GM12878 (cell line): Measurements from ENCODE around the gene WNT11. TPM values are rescaled to one million over a fixed set of nuclear protein-coding genes. Genes with fewer than 3 reads are reported as not detected.

Source experiments
- ATAC-seq: fragments of 200-7000 bp; cut with Tn5 transposase; 3 replicates; pipeline ENCODE4 v1.9.1; 2020; ENCODE audit warnings: mild to moderate bottlenecking, moderate library complexity
- BruUV-seq: library from RNA; stranded (reverse); fragments of 400-500 nt; replicated peaks from 2 replicates; lab custom pipeline; 2021; lab: Mats Ljungman, UMichigan
- CTCF ChIA-PET: fragments of 300-600 bp; sonication (Branson Sonifier 250); formaldehyde crosslinking; extraction: SDS; loops from one replicate; lab custom pipeline; 2021; ENCODE audit warnings: inconsistent platforms; lab: Yijun Ruan, JAX
- POLR2A ChIA-PET: fragments of 350-600 bp; formaldehyde crosslinking; extraction: SDS; loops from one replicate; lab custom pipeline; 2021; ENCODE audit warnings: inconsistent platforms; lab: Charles Lee
- RAD21 ChIA-PET: fragments of 300-600 bp; sonication (Branson Sonifier 250); formaldehyde crosslinking; loops from one replicate; lab custom pipeline; 2023; ENCODE audit warnings: antibody characterized with exemption; ENCODE audit not compliant: unreplicated experiment; lab: Charles Lee
- SMC1A ChIA-PET: fragments of 300-600 bp; sonication (Branson Sonifier 250); formaldehyde crosslinking; loops from one replicate; lab custom pipeline; 2023; ENCODE audit not compliant: unreplicated experiment, uncharacterized antibody; lab: Charles Lee
- DNase-seq: peaks from one replicate; pipeline ENCODE4 v3.0.0-alpha.2; 2011; ENCODE audit warnings: low read depth, low spot score
- FAIRE-seq: peaks from 3 replicates; lab custom pipeline; 2011; peaks lifted over from hg19 to GRCh38; lab: Jason Lieb, UNC
- H2AFZ ChIP-seq: 2 replicates; pipeline ENCODE4 v1.6.0; 2011; ENCODE audit warnings: low read depth, low read length, control low read depth; ENCODE audit not compliant: control insufficient read depth
- H3K27ac ChIP-seq: 2 replicates; pipeline ENCODE4 v1.5.1; 2011; ENCODE audit warnings: control low read depth; ENCODE audit not compliant: control insufficient read depth, insufficient read depth
- H3K27me3 ChIP-seq, 2 experiments: replicated peaks in 1 of 2; 2 replicates each; pipeline versions ENCODE4 v1.6.0 to v1.6.1; 2011; ENCODE audit warnings: low read length in 1 of 2; ENCODE audit not compliant: control insufficient read depth in 2 of 2, insufficient read depth in 2 of 2
- H3K36me3 ChIP-seq, 2 experiments: 2 replicates each; pipeline ENCODE4 v1.5.1; 2011; ENCODE audit warnings: low read length in 1 of 2; ENCODE audit not compliant: control insufficient read depth in 2 of 2, insufficient read depth in 2 of 2
- H3K4me1 ChIP-seq: 2 replicates; pipeline ENCODE4 v1.6.1; 2011; ENCODE audit warnings: mild to moderate bottlenecking, low read length, moderate library complexity, mixed read lengths; ENCODE audit not compliant: control insufficient read depth, insufficient read depth
- H3K4me2 ChIP-seq: 2 replicates; pipeline ENCODE4 v1.6.0; 2011; ENCODE audit warnings: control low read depth; ENCODE audit not compliant: control insufficient read depth, insufficient read depth
- H3K4me3 ChIP-seq: fragments of 200-600 bp; sonication (generic); 2 replicates; pipeline ENCODE4 v1.5.1; 2016
- H3K79me2 ChIP-seq: 2 replicates; pipeline ENCODE4 v1.6.0; 2011; ENCODE audit warnings: low read length; ENCODE audit not compliant: control insufficient read depth, insufficient read depth
- H3K9ac ChIP-seq: 2 replicates; pipeline ENCODE4 v1.8.0; 2011; ENCODE audit warnings: low read length, control low read depth, mixed read lengths; ENCODE audit not compliant: control insufficient read depth, insufficient read depth
- H3K9me3 ChIP-seq: replicated peaks from 3 replicates; pipeline ENCODE4 v1.5.1; 2011; ENCODE audit warnings: mild to moderate bottlenecking, low read length; ENCODE audit not compliant: control insufficient read depth, insufficient read depth
- H4K20me1 ChIP-seq: 2 replicates; pipeline ENCODE4 v1.6.0; 2011; ENCODE audit not compliant: control insufficient read depth, insufficient read depth
- BMI1 ChIP-seq: fragments of 450-650 bp; IDR thresholded peaks from 2 replicates; pipeline ENCODE4 v1.6.1; 2016; ENCODE audit warnings: mild to moderate bottlenecking, moderate library complexity, borderline replicate concordance
- CREB1 ChIP-seq: IDR thresholded peaks from 2 replicates; pipeline ENCODE4 v1.6.1; 2012; ENCODE audit warnings: low read depth, mild to moderate bottlenecking, inconsistent platforms
- HCFC1 ChIP-seq: fragments of 150-350 bp; IDR thresholded peaks from 2 replicates; pipeline ENCODE4 v1.6.1; 2014; ENCODE audit warnings: low read length
- KDM1A ChIP-seq: fragments of 200-600 bp; sonication (generic); IDR thresholded peaks from 2 replicates; pipeline ENCODE4 v1.6.1; 2016; ENCODE audit warnings: borderline replicate concordance
- MTA2 ChIP-seq: fragments of 450-650 bp; IDR thresholded peaks from 2 replicates; pipeline ENCODE4 v1.6.1; 2016; ENCODE audit warnings: low read depth, mild to moderate bottlenecking, moderate library complexity
- POLR2AphosphoS5 ChIP-seq: IDR thresholded peaks from 2 replicates; pipeline ENCODE4 v1.6.1; 2011; ENCODE audit warnings: mild to moderate bottlenecking, low read length, inconsistent platforms
- RCOR1 ChIP-seq: conservative IDR thresholded peaks from 2 replicates; pipeline ENCODE4 v1.6.1; 2012; ENCODE audit warnings: low read depth, low read length, improper control_type of control experiment
- SKIL ChIP-seq: fragments of 450-650 bp; IDR thresholded peaks from 2 replicates; pipeline ENCODE4 v1.6.1; 2017; ENCODE audit warnings: mild to moderate bottlenecking, low read depth, inconsistent platforms; ENCODE audit not compliant: poor library complexity, severe bottlenecking
- TCF3 ChIP-seq: IDR thresholded peaks from 2 replicates; pipeline ENCODE4 v1.6.1; 2012; ENCODE audit warnings: low read depth, mild to moderate bottlenecking, low read length, borderline replicate concordance; ENCODE audit not compliant: insufficient read depth
- TCF7 ChIP-seq: IDR thresholded peaks from 2 replicates; pipeline ENCODE4 v1.6.1; 2014; ENCODE audit warnings: antibody characterized with exemption, borderline replicate concordance
- WGBS: methylation state at CpG from one replicate; pipeline ENCODE4 v1.1.6; 2016; ENCODE audit warnings: low lambda C conversion rate; ENCODE audit not compliant: insufficient replicate concordance, insufficient coverage; ENCODE audit errors: missing lambda C conversion rate; 5-methylcytosine and 5-hydroxymethylcytosine counted together
- in situ Hi-C: fragments of 300-500 bp; cut with MboI; formaldehyde crosslinking; loops from 9 replicates; pipeline ENCODE4 v1.14.3; 2018; ENCODE audit warnings: mixed read lengths
- intact Hi-C: fragments of 100-400 bp; cut with micrococcal nuclease; formaldehyde crosslinking; loops from one replicate; pipeline ENCODE4 v1.14.2; 2022; ENCODE audit not compliant: unreplicated experiment
- polyA plus RNA-seq, 11 experiments: library from polyadenylated mRNA; depleted of rRNA in 4 of 11; unstranded in 6 of 11; stranded (reverse) in 5 of 11; fragments of >200 nt; fragmentation: Nextera tagmentation in 4 of 11; fragmentation: Illumina TruSeq in 1 of 11; extraction: Ambion mirVana in 4 of 11; extraction: Trizol in 1 of 11; gene quantifications; 1 replicate in 1 of 11; 2 replicates in 10 of 11; pipeline versions ENCODE4 v1.2.1 to v1.2.3, GENCODE V29; 2011 to 2016; ENCODE audit warnings: inconsistent platforms in 2 of 11, missing spikeins in 2 of 11, low read depth in 1 of 11
- total RNA-seq, 4 experiments: library from RNA; depleted of rRNA in 3 of 4; stranded (reverse); fragments of >200 nt in 3 of 4; fragmentation: Illumina TruSeq in 1 of 4; extraction: Trizol in 1 of 4; gene quantifications; 2 replicates each; pipeline versions ENCODE4 v1.2.1 to v1.2.3, GENCODE V29; 2013 to 2021

The WNT11 gene
- total and polyA plus RNA-seq, 10 of the 15 experiments (the other 5 are each of a cell fraction or from before 2014, with no cell fraction given): 0.05 to 0.19 TPM; not detected in 8

- 71% methylated on average over 8 of the region's 8 CpGs for WGBS
- Histone ChIP-seq H4K20me1 (peaks cover 3% of the 10 kb centered on the region; the same call in 1 of the 2 replicates), H3K27me3 (peaks cover 0 to 2% of the 10 kb centered on the region in 2 experiments; a peak in 1 of 4 replicates), H2AFZ (no peak overlapping the region), H3K4me2 (no peak overlapping the region), H3K4me1 (peaks cover 20% of the 10 kb centered on the region), H3K9me3 (no peaks in the 10 kb centered on the region), H3K36me3 (no peaks in the 10 kb centered on the region), H3K27ac (no peak overlapping the region), H3K9ac (no peak overlapping the region), H3K79me2 (no peaks in the 10 kb centered on the region), H3K4me3 (0 out of 2 replicates have a peak overlapping the region, but pooled peaks have one; percentile 80)
- DNase-seq (no peak), ATAC-seq (no peak), FAIRE-seq (no peak)
- POLR2A ChIA-PET: no interaction called here
- in situ Hi-C loops (loop anchor here (10.0 kb wide), 1 partner anchor 438 kb away; the partner anchor contains the start of gene LRRC32), intact Hi-C loops (loop anchor here (5.0 to 10.0 kb wide), 4 partner anchors 55 to 420 kb away; partner anchors contain the start of genes EMSY, GVQW3, THAP12 and UVRAG)
- RAD21 ChIA-PET: interaction anchor here (4.8 kb wide), 1 partner anchor 29 kb away, joined by 44 read pairs; no protein-coding TSS in a partner anchor
- BruUV-seq: no TSS peak
- SMC1A ChIA-PET: interaction anchor here (2.3 kb wide), 1 partner anchor 30 kb away, joined by 6 read pairs; no protein-coding TSS in a partner anchor
- TF ChIP-seq KDM1A: no peak
- TF ChIP-seq CREB1: no peak
- no peak for TF ChIP-seq BMI1
- no peak for TF ChIP-seq POLR2AphosphoS5
- no peak for TF ChIP-seq MTA2
- TF ChIP-seq TCF7: no peak
- TF ChIP-seq HCFC1: no peak
- TF ChIP-seq TCF3: no peak
- TF ChIP-seq RCOR1: no peak
- no peak for TF ChIP-seq SKIL
- CTCF ChIA-PET: interaction anchor here (5.1 kb wide), 1 partner anchor 29 kb away, joined by 36 read pairs; no protein-coding TSS in a partner anchor
Measured at GRCh38 chr11:76237000-76237649, 30.8 kb upstream of the WNT11 start.
